K562 (cell line): Measurements from ENCODE around the gene SNX9. TPM values are rescaled to one million over a fixed set of nuclear protein-coding genes. Genes with fewer than 3 reads are reported as not detected.
A peak's percentile ranks its signal among the peaks of the same experiment; 100 is the strongest.

Experiments used
- ATAC-seq: fragments of 200-7000 bp; cut with Tn5 transposase; 3 replicates; pipeline ENCODE4 v1.9.1; 2020; ENCODE audit warnings: moderate library complexity
- BruUV-seq: library from RNA; stranded (reverse); fragments of 400-500 nt; replicated peaks from 2 replicates; lab custom pipeline; 2021; lab: Mats Ljungman, UMichigan
- CTCF ChIA-PET: fragments of 300-600 bp; formaldehyde crosslinking; extraction: SDS; loops from one replicate; lab custom pipeline; 2021; ENCODE audit warnings: low intra/inter-chr PET ratio; lab: Yijun Ruan, JAX
- POLR2A ChIA-PET: fragments of 300-600, 350-650 bp; sonication (Branson Sonifier 250); formaldehyde crosslinking; extraction: SDS; loops from one replicate; lab custom pipeline; 2021; ENCODE audit warnings: antibody characterized with exemption, inconsistent platforms; lab: Yijun Ruan, JAX
- DNase-seq, 4 experiments: peaks; one replicate each; pipeline versions ENCODE4 v3.0.0 to v3.0.0-alpha.2; 2011 to 2018; ENCODE audit warnings: low spot score in 3 of 4, mixed read lengths in 3 of 4; ENCODE audit errors: extremely low read depth in 1 of 4
- FAIRE-seq: peaks from 2 replicates; lab custom pipeline; 2011; peaks lifted over from hg19 to GRCh38; lab: Jason Lieb, UNC
- H2AFZ ChIP-seq: 2 replicates; pipeline ENCODE4 v1.6.0; 2011; ENCODE audit warnings: low read depth, low read length, control low read depth, inconsistent platforms
- H3K27ac ChIP-seq: fragments of 200-600 bp; 3 replicates; pipeline ENCODE4 v1.8.0; 2011; ENCODE audit warnings: low read depth, mild to moderate bottlenecking, control low read depth, inconsistent platforms, low read length, moderate library complexity, mixed read lengths; ENCODE audit errors: extremely low read depth
- H3K27me3 ChIP-seq, 2 experiments: fragments of 300-600 bp in 1 of 2; 2 replicates in 1 of 2; 3 replicates in 1 of 2; pipeline versions ENCODE4 v1.6.0 to v1.8.0; 2011; ENCODE audit warnings: inconsistent platforms in 2 of 2, low read length in 2 of 2, mild to moderate bottlenecking in 1 of 2, mixed read lengths in 1 of 2, moderate library complexity in 1 of 2; ENCODE audit not compliant: control insufficient read depth in 2 of 2, insufficient read depth in 2 of 2
- H3K36me3 ChIP-seq: fragments of 300-600 bp; 3 replicates; pipeline ENCODE4 v1.8.0; 2011; ENCODE audit warnings: mild to moderate bottlenecking, low read length, inconsistent platforms; ENCODE audit not compliant: control insufficient read depth, insufficient read depth
- H3K4me1 ChIP-seq, 2 experiments: fragments of 200-600 bp in 1 of 2; replicated peaks in 1 of 2; 2 replicates in 1 of 2; 3 replicates in 1 of 2; pipeline versions ENCODE4 v1.5.1 to v1.8.0; 2011; ENCODE audit warnings: inconsistent platforms in 2 of 2, low read length in 2 of 2, mild to moderate bottlenecking in 1 of 2, mixed read lengths in 1 of 2, moderate library complexity in 1 of 2; ENCODE audit not compliant: control insufficient read depth in 2 of 2, insufficient read depth in 2 of 2
- H3K4me2 ChIP-seq: 2 replicates; pipeline ENCODE4 v1.6.1; 2011; ENCODE audit warnings: low read length, control low read depth, inconsistent platforms, mixed read lengths; ENCODE audit not compliant: insufficient read depth
- H3K4me3 ChIP-seq: fragments of 200-600 bp; sonication (generic), shearing (Covaris generic); 2 replicates; pipeline ENCODE4 v1.5.1; 2016; ENCODE audit warnings: control low read depth, inconsistent platforms
- H3K79me2 ChIP-seq: fragments of 200-600 bp; 3 replicates; pipeline ENCODE4 v1.8.0; 2011; ENCODE audit warnings: low read length, inconsistent platforms; ENCODE audit not compliant: control insufficient read depth, insufficient read depth
- H3K9ac ChIP-seq, 2 experiments: 2 replicates each; pipeline versions ENCODE4 v1.6.0 to v1.6.1; 2011; ENCODE audit warnings: low read depth in 2 of 2, low read length in 2 of 2, control low read depth in 1 of 2, inconsistent platforms in 1 of 2, mild to moderate bottlenecking in 1 of 2, mixed read lengths in 1 of 2; ENCODE audit not compliant: insufficient read depth in 1 of 2
- H3K9me1 ChIP-seq: one replicate; pipeline ENCODE4 v1.6.0; 2011; ENCODE audit warnings: inconsistent platforms, mild to moderate bottlenecking, low read length, moderate library complexity; ENCODE audit not compliant: control insufficient read depth, insufficient read depth
- H3K9me3 ChIP-seq: replicated peaks from 2 replicates; pipeline ENCODE4 v1.5.1; 2011; ENCODE audit warnings: low read depth, low read length, inconsistent platforms; ENCODE audit not compliant: control insufficient read depth, insufficient read depth
- H4K20me1 ChIP-seq: replicated peaks from 2 replicates; pipeline ENCODE4 v1.6.1; 2011; ENCODE audit warnings: low read length, inconsistent platforms, mixed read lengths; ENCODE audit not compliant: control insufficient read depth, insufficient read depth
- ARNT ChIP-seq, 2 experiments: fragments of 450-650 bp; IDR thresholded peaks; 2 replicates each; pipeline ENCODE4 v1.6.1; 2016; ENCODE audit warnings: mild to moderate bottlenecking in 1 of 2
- FOXK1 ChIP-seq: sonication (generic); formaldehyde crosslinking; IDR thresholded peaks from 2 replicates; pipeline ENCODE4 v1.8.0; 2022; ENCODE audit warnings: missing genetic modification reagents, mild to moderate bottlenecking, borderline replicate concordance
- KLF1 ChIP-seq: fragments of 450-650 bp; IDR thresholded peaks from 2 replicates; pipeline ENCODE4 v1.6.1; 2016; ENCODE audit warnings: missing genetic modification characterization, missing compliant biosample characterization
- NFIC ChIP-seq: fragments of 450-650 bp; IDR thresholded peaks from 2 replicates; pipeline ENCODE4 v1.6.1; 2017; ENCODE audit warnings: mild to moderate bottlenecking, inconsistent platforms
- SFPQ ChIP-seq: fragments of 200-400 bp; formaldehyde crosslinking; IDR thresholded peaks from 2 replicates; pipeline ENCODE4 v1.6.1; 2017; ENCODE audit warnings: mild to moderate bottlenecking, low read depth, low read length, moderate library complexity
- YBX1 ChIP-seq: fragments of 450-650 bp; IDR thresholded peaks from 2 replicates; pipeline ENCODE4 v1.7.1; 2016; ENCODE audit warnings: mild to moderate bottlenecking
- ZNF146 ChIP-seq: IDR thresholded peaks from one replicate; pipeline ENCODE4 v1.6.1; 2018; ENCODE audit warnings: missing compliant biosample characterization; ENCODE audit not compliant: unreplicated experiment
- WGBS: fragments of 100-300 bp; shearing (Covaris generic); methylation state at CpG from one replicate; pipeline ENCODE4 v1.1.6; 2016; ENCODE audit warnings: low coverage, mixed read lengths; ENCODE audit not compliant: insufficient coverage; ENCODE audit errors: missing lambda C conversion rate; 5-methylcytosine and 5-hydroxymethylcytosine counted together
- in situ Hi-C: fragments of 300-500 bp; cut with MboI; formaldehyde crosslinking; loops from 4 replicates; pipeline ENCODE4 v1.15.0; 2018; ENCODE audit warnings: inconsistent platforms, mixed read lengths
- intact Hi-C: fragments of 100-400 bp; cut with micrococcal nuclease; formaldehyde crosslinking; loops from 2 replicates; pipeline ENCODE4 v1.14.2; 2022
- polyA plus RNA-seq, 8 experiments: library from polyadenylated mRNA; depleted of rRNA in 4 of 8; stranded (reverse) in 5 of 8; unstranded in 3 of 8; fragments of >200 nt; fragmentation: Nextera tagmentation in 2 of 8; fragmentation: Illumina TruSeq in 1 of 8; extraction: Ambion mirVana in 2 of 8; extraction: Trizol in 1 of 8; gene quantifications; 2 replicates each; pipeline versions ENCODE4 v1.2.1 to v1.2.3, GENCODE V29; 2011 to 2014; ENCODE audit warnings: inconsistent platforms in 1 of 8, missing spikeins in 1 of 8
- total RNA-seq, 7 experiments: library from RNA; depleted of rRNA in 6 of 7; stranded (reverse); fragments of >200 nt in 6 of 7; fragmentation: Illumina TruSeq in 2 of 7; extraction: Trizol in 2 of 7; gene quantifications; 2 replicates each; pipeline versions ENCODE4 v1.2.1 to v1.2.3, GENCODE V29; 2011 to 2021; ENCODE audit warnings: low replicate concordance in 1 of 7

The SNX9 gene
- total and polyA plus RNA-seq, 9 of the 15 experiments (the other 6 are each of a cell fraction or from before 2014, with no cell fraction given): 6.0 to 81.7 (median 57.1) TPM

GRCh38 chr6:157853902-157854502, 31.0 kb downstream of the SNX9 start:
- POLR2A ChIA-PET: interaction anchor here (1.2 kb wide), 1 partner anchor 15 kb away, joined by 4 read pairs; no protein-coding TSS in a partner anchor
- no TSS peak for BruUV-seq
- DNase-seq (no peak), FAIRE-seq (no peak), ATAC-seq (no peak)
- Histone ChIP-seq H3K4me2 (no peak overlapping the region), H3K4me3 (no peak overlapping the region), H3K9ac (no peak overlapping the region), H3K27me3 (no peaks in the 10 kb centered on the region), H3K27ac (no peak overlapping the region), H2AFZ (no peak overlapping the region), H3K9me1 (no peaks in the 10 kb centered on the region), H3K4me1 (peaks cover 22 to 34% of the 10 kb centered on the region in 2 experiments; a peak in 4 of 5 replicates), H3K36me3 (peaks cover 6% of the 10 kb centered on the region), H3K79me2 (peaks cover 100% of the 10 kb centered on the region), H4K20me1 (peaks cover 15% of the 10 kb centered on the region; the same call in 1 of the 2 replicates), H3K9me3 (peaks cover 15% of the 10 kb centered on the region; the same call in 1 of the 2 replicates)
- TF ChIP-seq FOXK1 (no peak), ARNT (IDR thresholded peaks at IDR 0.05) (no peak), YBX1 (no peak), SFPQ (no peak), NFIC (peak; percentile 41; the same call in 1 of the 2 replicates), ZNF146 (CRISPR knock-in tag) (no peak), KLF1 (tag) (no peak)
- 59% methylated on average over 1 of the region's 1 CpG for WGBS
- in situ Hi-C loops (no loop called here), intact Hi-C loops (no loop called here)
- CTCF ChIA-PET: no interaction called here
